WI38 (cell line): ENCODE measurements around the gene CTDSPL.
A peak's percentile ranks its signal among the peaks of the same experiment; 100 is the strongest.

Experiments
- H3K4me3 ChIP-seq: 2 replicates; pipeline ENCODE4 v1.5.1; 2011; ENCODE audit warnings: low read depth, mild to moderate bottlenecking, control low read depth, low read length
- CTCF ChIP-seq: IDR thresholded peaks from 2 replicates; pipeline ENCODE4 v1.5.1; 2012; ENCODE audit warnings: low read depth, mild to moderate bottlenecking, control low read depth, low read length

Gene CTDSPL

GRCh38 chr3:38000242-38000916, 138.7 kb downstream of the CTDSPL start:
- no peak overlapping the region for H3K4me3 ChIP-seq
- no peak for TF ChIP-seq CTCF

- TF ChIP-seq CTCF: no peak
- H3K4me3 ChIP-seq: no peak overlapping the region
Measured at GRCh38 chr3:38000965-38001455, 139.3 kb downstream of the CTDSPL start.

- 0 out of 2 replicates have a peak, but pooled peaks have one; percentile 13 for TF ChIP-seq CTCF
- no peak overlapping the region for H3K4me3 ChIP-seq
Measured at GRCh38 chr3:38001456-38002081, 139.9 kb downstream of the CTDSPL start.

- no peak overlapping the region for H3K4me3 ChIP-seq
- no peak for TF ChIP-seq CTCF
Measured at GRCh38 chr3:38002291-38002876, 140.7 kb downstream of the CTDSPL start.

- H3K4me3 ChIP-seq: no peak overlapping the region
- TF ChIP-seq CTCF: no peak
Measured at GRCh38 chr3:38002940-38003339, 141.3 kb downstream of the CTDSPL start.

- H3K4me3 ChIP-seq: no peak overlapping the region
- TF ChIP-seq CTCF: peak; percentile 83
Measured at GRCh38 chr3:38003371-38003816, 141.7 kb downstream of the CTDSPL start.
